SK-MEL-5 (cell line): ENCODE data around the gene FBLIM1. TPM values are rescaled to one million over a fixed set of nuclear protein-coding genes. Genes with fewer than 3 reads are reported as not detected.

Source experiments
- DNase-seq: peaks from one replicate; pipeline ENCODE4 v3.0.0-alpha.2; 2016; ENCODE audit warnings: low read depth, low spot score
- in situ Hi-C: cut with HindIII; loops from 2 replicates; pipeline ENCODE4 v1.10.0; 2016; ENCODE audit warnings: low sequenced_read_pairs, high pct_unique_total_duplicates, low pct_unique_long_range_greater_than_20kb
- polyA plus RNA-seq, 2 experiments: library from polyadenylated mRNA; depleted of rRNA; stranded (reverse); fragments of >200 nt; gene quantifications; 2 replicates each; pipeline ENCODE4 v1.2.3, GENCODE V29; 2015
- total RNA-seq: library from RNA; depleted of rRNA; stranded (reverse); fragments of >200 nt; shearing (Covaris generic); gene quantifications from 2 replicates; pipeline ENCODE4 v1.2.3, GENCODE V29; 2014; rRNA removed

The FBLIM1 gene
- 0.77 and 1.0 TPM in 2 replicates for total RNA-seq
- 5.1 and 10.4 TPM in 2 replicates for polyA plus RNA-seq (2015; cell fraction: cytosol; rRNA removed)
- polyA plus RNA-seq (2015; cell fraction: nucleus; rRNA removed) = 2.4 and 3.7 TPM in 2 replicates

- in situ Hi-C loops = no loop called here
- no peak for DNase-seq
Measured at GRCh38 chr1:15758343-15758931, at the start of gene FBLIM1. Gene FBLIM1, plus strand, starts transcription at chr1:15758795. Its CDS starts 6,189 bp downstream, at chr1:15764984.

DNA sequence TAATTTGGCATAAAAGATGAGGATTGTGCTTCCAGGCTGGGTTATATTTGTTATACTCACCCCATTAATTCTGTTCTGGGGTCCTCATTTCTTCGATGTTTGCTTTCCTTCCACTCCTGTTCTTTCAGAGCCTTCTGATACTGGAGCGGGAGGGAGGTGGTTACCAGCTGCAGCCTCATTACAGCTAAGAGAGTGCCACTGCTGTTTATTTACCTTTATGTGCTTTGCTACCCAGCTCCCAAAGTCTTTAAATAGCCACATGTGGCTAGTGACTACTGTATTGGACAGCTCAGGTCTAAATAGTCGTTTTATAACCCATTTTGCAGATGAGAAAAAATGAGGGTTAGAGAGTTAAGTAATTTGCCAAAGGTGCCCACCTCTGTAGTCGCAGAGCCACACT, 49.4 kb upstream of the FBLIM1 start:
- no peak for DNase-seq
- in situ Hi-C loops = no loop called here

DNA sequence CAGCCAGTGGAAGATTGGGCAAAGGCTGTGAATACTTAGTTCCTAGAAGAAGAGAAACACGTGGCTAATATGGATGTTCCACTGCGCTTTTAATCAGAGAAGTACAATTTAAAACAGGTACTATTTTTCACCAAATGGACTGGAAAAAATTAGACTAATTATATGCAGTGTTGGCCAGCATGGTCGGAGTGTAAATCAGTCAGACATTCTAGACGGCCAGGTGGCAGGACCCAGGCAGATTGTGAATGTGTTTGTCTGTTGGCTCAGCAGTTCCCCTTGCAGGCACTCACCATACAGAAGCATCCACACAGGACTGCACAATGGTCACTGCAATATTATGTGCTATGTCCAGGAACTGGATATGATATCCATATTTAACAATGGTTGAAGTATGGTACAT, 46.4 kb upstream of the FBLIM1 start:
- in situ Hi-C loops = no loop called here
- no peak for DNase-seq

- in situ Hi-C loops = no loop called here
- DNase-seq = peak; percentile 83
Measured at GRCh38 chr1:15714406-15715136, 44.0 kb upstream of the FBLIM1 start.

- DNase-seq = no peak
- in situ Hi-C loops = no loop called here
Measured at GRCh38 chr1:15717418-15718125, 41.0 kb upstream of the FBLIM1 start.

DNA sequence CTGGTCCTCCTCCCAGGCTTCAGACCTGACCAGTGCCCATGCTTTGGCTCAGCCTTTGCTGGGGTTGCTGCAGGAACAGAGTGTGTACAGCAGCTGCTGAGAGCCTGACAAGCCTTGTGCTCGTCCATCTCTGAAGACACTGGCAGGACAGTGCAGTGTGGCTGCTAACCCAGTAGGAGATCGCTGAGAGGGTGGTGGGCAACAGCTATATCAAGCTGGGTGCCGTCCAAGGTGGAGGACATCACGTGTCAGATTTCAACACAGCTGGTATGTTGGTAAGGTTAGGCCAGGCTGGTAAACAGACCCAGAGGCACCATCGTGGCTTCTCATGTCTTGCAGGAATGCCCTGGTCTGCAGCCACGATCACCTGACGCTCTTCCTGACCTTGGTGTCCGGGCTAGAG, 40.4 kb upstream of the FBLIM1 start:
- DNase-seq = no peak
- in situ Hi-C loops = no loop called here

GRCh38 chr1:15719381-15720120, 39.0 kb upstream of the FBLIM1 start:
- in situ Hi-C loops = no loop called here
- DNase-seq = no peak

DNA sequence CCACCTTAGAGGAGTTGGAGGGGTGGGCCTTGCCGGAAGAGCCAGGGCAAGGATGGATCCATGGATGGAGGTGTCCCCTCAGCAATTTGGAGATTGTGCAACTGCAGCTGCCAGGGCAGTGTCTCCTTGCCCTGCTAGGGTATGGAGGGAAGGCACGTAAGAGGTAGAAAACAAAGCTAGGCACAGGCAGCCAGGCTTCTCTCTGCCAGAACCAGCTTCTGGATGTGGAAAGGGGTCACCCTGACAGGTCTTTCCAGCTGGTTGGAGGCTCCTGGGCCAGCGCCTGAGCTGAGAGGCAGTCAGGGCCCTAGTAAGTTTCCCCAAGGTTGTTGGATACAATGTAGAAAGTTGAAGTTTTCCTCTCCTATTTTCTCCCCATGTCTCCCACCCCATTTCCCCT, 37.7 kb upstream of the FBLIM1 start:
- in situ Hi-C loops = no loop called here
- DNase-seq = no peak

DNA sequence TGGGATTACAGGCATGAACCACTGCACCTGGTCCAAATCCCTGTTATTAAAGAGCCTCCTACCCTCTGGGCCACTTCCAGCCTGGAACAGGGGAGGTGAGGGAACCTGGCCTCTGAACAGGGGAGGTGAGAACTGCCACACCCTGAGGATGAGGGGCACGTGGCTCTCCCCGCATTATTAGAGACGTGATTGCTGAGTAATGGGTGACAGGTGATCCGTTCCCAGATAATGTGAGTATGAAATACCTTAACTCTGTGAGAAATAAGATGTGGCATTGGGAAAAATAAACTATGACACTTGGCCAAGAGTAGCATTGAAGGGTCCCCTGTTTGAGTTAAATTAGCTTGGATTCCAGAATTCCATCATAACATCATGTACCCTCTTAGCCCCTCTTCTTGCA, 36.2 kb upstream of the FBLIM1 start:
- DNase-seq = no peak
- in situ Hi-C loops = no loop called here

DNA sequence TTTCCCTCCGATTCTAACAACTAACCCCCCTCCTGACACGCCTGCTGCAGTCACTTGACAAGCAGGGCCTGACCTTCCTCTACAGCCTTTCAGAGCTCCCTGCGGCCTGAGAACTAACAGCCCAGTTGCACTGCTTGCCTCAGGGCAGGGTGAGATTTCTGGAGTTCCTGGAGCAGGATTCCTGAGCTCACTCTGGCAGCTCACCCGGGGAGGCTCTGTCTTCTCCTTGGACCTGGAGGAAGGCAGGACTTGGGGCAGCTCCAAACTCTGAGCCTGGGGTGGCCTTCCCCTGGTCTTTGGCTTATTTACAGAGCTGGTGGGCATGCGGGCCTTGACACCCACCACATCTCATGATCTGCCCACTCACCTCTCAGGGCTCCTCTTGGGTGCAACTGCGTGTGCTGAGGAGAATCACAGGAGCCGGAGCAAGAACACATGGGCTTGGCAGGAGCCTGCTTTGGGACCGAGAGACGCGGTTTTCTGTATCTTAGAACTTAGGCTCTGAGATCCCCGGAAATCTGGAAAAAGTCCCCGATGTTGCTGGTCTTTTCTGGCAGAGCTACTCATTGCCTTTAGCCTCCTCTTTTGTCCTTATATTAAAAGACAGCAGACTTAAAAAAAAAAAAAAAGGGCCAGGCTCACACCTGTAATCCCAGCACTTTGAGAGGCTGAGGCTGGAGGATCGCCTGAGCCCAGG, 35.6 kb upstream of the FBLIM1 start:
- no peak for DNase-seq
- in situ Hi-C loops = no loop called here

- in situ Hi-C loops = no loop called here
- DNase-seq = no peak
Measured at GRCh38 chr1:15723631-15724246, 34.9 kb upstream of the FBLIM1 start.

- DNase-seq = no peak
- in situ Hi-C loops = no loop called here
Measured at GRCh38 chr1:15724949-15725880, 33.4 kb upstream of the FBLIM1 start.

GRCh38 chr1:15726508-15726907, 32.1 kb upstream of the FBLIM1 start:
- in situ Hi-C loops = no loop called here
- DNase-seq = no peak

DNA sequence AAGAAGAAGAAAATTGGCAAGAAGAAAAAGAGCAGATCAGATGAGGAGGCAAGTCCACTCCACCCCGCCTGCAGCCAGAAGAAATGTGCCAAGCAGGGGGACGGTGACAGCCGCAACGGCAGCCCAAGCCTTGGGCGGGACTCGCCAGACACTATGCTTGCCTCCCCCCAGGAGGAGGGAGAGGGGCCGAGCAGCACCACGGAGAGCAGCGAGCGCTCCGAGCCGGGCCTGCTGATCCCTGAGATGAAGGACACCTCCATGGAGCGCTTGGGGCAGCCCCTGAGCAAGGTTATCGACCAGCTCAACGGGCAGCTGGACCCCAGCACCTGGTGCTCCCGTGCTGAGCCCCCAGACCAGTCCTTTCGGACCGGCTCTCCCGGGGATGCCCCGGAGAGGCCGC, 31.6 kb upstream of the FBLIM1 start:
- in situ Hi-C loops = no loop called here
- DNase-seq = no peak

DNA sequence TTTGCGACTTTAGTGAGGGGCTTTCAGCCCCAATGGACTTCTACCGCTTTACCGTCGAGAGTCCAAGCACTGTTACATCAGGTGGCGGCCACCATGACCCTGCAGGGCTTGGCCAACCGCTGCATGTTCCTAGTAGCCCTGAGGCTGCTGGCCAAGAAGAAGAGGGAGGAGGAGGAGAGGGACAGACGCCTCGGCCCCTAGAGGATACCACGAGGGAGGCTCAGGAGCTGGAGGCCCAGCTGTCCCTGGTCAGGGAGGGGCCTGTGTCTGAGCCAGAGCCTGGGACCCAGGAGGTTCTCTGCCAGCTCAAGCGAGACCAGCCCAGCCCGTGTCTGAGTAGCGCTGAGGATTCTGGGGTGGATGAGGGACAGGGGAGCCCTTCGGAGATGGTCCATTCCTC, 31.2 kb upstream of the FBLIM1 start:
- DNase-seq = no peak
- in situ Hi-C loops = no loop called here

DNA sequence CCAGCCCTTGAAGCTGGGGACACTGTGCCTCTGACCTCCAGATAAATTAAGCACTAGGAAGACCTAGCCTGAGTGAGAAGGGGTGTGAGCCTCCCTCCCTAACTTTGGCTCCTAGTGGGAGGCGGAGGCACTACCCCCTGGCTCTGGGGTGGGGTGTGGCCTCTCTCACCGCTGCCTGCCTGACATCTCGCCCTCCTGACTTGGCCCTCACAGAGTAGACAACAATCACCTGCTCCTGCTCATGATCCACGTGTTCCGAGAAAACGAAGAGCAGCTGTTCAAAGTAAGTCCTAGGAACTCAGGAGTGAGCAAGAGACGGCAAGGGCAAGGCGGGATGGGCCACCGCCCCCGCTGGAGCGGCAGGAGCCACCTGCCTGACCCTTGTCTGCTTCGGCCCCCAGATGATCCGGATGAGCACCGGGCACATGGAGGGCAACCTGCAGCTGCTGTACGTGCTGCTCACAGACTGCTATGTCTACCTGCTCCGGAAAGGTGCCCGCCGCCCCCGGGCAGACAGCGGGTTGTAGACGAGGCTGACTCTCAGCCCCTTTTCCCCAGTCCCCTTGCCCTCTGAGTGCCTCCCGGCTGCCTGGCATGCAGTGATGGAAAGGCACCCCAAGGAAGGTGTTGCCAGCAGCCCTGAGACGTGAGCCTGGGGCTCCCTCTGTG, 30.6 kb upstream of the FBLIM1 start:
- in situ Hi-C loops = no loop called here
- DNase-seq = no peak
